Measurements from ENCODE around the gene ROR1. TPM values are rescaled to one million over a fixed set of nuclear protein-coding genes. Genes with fewer than 3 reads are reported as not detected.
A peak's percentile ranks its signal among the peaks of the same experiment; 100 is the strongest.

Gene ROR1
- total RNA-seq, 6 donors from 2014 or later, result 19.7 to 39.8 (median 28.5) TPM

- 45 to 73% methylated on average over 5 of the region's 5 CpGs for WGBS, 2 donors
- no peaks in the 10 kb centered on the region for H3K4me1 ChIP-seq
- no peak overlapping the region for H3K4me3 ChIP-seq
- ATAC-seq (ENCODE audit: low FRiP score in 2 of 2), result no peak
- DNase-seq, result no peak
- H3K36me3 ChIP-seq, result no peaks in the 10 kb centered on the region
- H3K27me3 ChIP-seq, result no peaks in the 10 kb centered on the region
- H3K27ac ChIP-seq, result no peak overlapping the region
- no peaks in the 10 kb centered on the region for H3K9me3 ChIP-seq
- no peak for TF ChIP-seq EP300 (IDR thresholded peaks at IDR 0.05)
- TF ChIP-seq POLR2A (IDR thresholded peaks at IDR 0.05), result no peak
- TF ChIP-seq, protein P1, sequence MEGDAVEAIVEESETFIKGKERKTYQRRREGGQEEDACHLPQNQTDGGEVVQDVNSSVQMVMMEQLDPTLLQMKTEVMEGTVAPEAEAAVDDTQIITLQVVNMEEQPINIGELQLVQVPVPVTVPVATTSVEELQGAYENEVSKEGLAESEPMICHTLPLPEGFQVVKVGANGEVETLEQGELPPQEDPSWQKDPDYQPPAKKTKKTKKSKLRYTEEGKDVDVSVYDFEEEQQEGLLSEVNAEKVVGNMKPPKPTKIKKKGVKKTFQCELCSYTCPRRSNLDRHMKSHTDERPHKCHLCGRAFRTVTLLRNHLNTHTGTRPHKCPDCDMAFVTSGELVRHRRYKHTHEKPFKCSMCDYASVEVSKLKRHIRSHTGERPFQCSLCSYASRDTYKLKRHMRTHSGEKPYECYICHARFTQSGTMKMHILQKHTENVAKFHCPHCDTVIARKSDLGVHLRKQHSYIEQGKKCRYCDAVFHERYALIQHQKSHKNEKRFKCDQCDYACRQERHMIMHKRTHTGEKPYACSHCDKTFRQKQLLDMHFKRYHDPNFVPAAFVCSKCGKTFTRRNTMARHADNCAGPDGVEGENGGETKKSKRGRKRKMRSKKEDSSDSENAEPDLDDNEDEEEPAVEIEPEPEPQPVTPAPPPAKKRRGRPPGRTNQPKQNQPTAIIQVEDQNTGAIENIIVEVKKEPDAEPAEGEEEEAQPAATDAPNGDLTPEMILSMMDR (IDR thresholded peaks at IDR 0.05), result no peak
- no peak for TF ChIP-seq POLR2AphosphoS5 (IDR thresholded peaks at IDR 0.05)
Measured at GRCh38 chr1:64072089-64072793, 298.4 kb downstream of the ROR1 start.

- WGBS, 2 donors, result 58 to 73% methylated on average over 2 of the region's 2 CpGs
Measured at GRCh38 chr1:64073705-64074104, 299.9 kb downstream of the ROR1 start.

DNA sequence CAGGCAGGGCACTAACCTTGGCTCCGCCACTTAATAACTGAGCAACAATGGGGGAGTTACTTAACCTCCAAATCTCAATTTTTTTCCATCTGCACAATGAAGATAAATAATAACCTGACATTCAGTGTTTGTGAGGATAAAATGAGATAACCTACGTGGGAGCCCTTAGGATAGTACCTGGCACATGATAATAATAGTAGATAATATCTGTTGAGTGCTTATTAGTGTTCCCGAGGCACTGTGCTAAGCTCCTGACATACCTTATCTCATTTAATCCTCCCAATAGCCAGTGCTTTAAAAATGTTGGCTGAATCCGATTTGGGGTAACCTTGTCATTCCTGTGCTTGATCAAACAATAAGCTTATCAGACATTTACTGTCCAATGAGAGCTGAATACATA, 300.9 kb downstream of the ROR1 start:
- Histone ChIP-seq H3K36me3 (no peaks in the 10 kb centered on the region), H3K27ac (no peak overlapping the region), H3K9me3 (no peaks in the 10 kb centered on the region), H3K27me3 (no peaks in the 10 kb centered on the region), H3K4me1 (no peaks in the 10 kb centered on the region), H3K4me3 (no peak overlapping the region)
- WGBS, 2 donors, result 83 to 86% methylated on average over 4 of the region's 4 CpGs
- TF ChIP-seq, protein P1 (IDR thresholded peaks at IDR 0.05), result no peak
- TF ChIP-seq EP300 (IDR thresholded peaks at IDR 0.05), result no peak
- TF ChIP-seq POLR2AphosphoS5 (IDR thresholded peaks at IDR 0.05), result no peak
- TF ChIP-seq POLR2A (IDR thresholded peaks at IDR 0.05), result no peak
- DNase-seq, result no peak
- no peak for ATAC-seq (ENCODE audit: low FRiP score in 2 of 2)

More at GRCh38 chr1:64073705-64074104, 299.9 kb downstream of the ROR1 start:
- H3K9me3 ChIP-seq, result no peaks in the 10 kb centered on the region
- ATAC-seq (ENCODE audit: low FRiP score in 2 of 2) (peak in 1 of 2 donors; percentile 27), DNase-seq (no peak)
- no peak overlapping the region for H3K27ac ChIP-seq
- TF ChIP-seq, protein P1 (IDR thresholded peaks at IDR 0.05), result no peak
- no peak for TF ChIP-seq EP300 (IDR thresholded peaks at IDR 0.05)
- no peak for TF ChIP-seq POLR2A (IDR thresholded peaks at IDR 0.05)
- no peak for TF ChIP-seq POLR2AphosphoS5 (IDR thresholded peaks at IDR 0.05)
- H3K27me3 ChIP-seq, result no peaks in the 10 kb centered on the region
- H3K4me3 ChIP-seq, result no peak overlapping the region
- no peaks in the 10 kb centered on the region for H3K4me1 ChIP-seq
- H3K36me3 ChIP-seq, result no peaks in the 10 kb centered on the region

GRCh38 chr1:64077281-64077940, 303.6 kb downstream of the ROR1 start:
- 82 to 89% methylated on average over 7 to 8 of the region's 8 CpGs for WGBS, 2 donors
- DNase-seq (no peak), ATAC-seq (ENCODE audit: low FRiP score in 2 of 2) (no peak)
- Histone ChIP-seq H3K4me1 (no peaks in the 10 kb centered on the region), H3K27ac (no peak overlapping the region), H3K27me3 (no peaks in the 10 kb centered on the region), H3K9me3 (no peaks in the 10 kb centered on the region), H3K36me3 (no peaks in the 10 kb centered on the region), H3K4me3 (no peak overlapping the region)
- TF ChIP-seq POLR2AphosphoS5 (IDR thresholded peaks at IDR 0.05) (no peak), EP300 (IDR thresholded peaks at IDR 0.05) (no peak), POLR2A (IDR thresholded peaks at IDR 0.05) (no peak)
- TF ChIP-seq, protein P1 (IDR thresholded peaks at IDR 0.05), result no peak
